ENCODE results near the gene SORL1.

The SORL1 gene

DNA sequence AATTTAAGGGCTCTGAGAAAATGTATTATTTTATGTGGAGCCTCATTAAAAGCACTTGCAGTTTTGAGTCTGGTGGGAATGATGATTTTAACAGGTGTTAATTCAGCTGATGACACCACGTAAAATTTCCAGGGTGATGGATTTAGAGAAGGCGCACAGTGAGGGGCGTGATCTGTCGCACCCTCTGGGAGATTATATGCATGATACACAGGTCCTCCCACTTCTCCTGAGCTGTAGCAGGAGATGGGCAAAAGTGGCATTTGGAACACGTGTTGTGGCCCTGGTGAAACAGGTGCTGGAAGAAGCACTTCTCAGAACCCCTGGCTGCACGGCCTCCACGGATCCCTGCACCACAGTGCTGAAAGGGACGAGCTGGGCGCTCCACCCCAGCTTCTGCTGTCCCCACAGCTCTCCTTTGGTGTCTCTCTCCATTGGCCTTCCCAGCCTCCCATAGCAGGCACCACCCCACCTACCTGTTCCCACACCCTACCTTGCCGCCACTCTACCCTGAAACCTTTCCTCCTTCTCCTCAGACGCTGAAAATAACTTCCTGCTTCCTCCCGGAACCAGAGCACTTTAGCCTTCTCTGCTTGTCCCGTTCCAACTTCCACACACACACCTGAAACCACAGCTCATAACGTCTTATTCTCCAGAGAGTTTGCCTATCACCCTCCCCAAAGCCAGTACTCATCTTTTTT is 6.9 kb upstream of the SORL1 start:
- TF ChIP-seq, protein P1, sequence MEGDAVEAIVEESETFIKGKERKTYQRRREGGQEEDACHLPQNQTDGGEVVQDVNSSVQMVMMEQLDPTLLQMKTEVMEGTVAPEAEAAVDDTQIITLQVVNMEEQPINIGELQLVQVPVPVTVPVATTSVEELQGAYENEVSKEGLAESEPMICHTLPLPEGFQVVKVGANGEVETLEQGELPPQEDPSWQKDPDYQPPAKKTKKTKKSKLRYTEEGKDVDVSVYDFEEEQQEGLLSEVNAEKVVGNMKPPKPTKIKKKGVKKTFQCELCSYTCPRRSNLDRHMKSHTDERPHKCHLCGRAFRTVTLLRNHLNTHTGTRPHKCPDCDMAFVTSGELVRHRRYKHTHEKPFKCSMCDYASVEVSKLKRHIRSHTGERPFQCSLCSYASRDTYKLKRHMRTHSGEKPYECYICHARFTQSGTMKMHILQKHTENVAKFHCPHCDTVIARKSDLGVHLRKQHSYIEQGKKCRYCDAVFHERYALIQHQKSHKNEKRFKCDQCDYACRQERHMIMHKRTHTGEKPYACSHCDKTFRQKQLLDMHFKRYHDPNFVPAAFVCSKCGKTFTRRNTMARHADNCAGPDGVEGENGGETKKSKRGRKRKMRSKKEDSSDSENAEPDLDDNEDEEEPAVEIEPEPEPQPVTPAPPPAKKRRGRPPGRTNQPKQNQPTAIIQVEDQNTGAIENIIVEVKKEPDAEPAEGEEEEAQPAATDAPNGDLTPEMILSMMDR (IDR thresholded peaks at IDR 0.05; ENCODE audit: low read depth, low read length): no peak
- no peak for DNase-seq (ENCODE audit: low read depth in 2 of 2)
- H3K4me3 ChIP-seq (replicated peaks in 1 of 2; ENCODE audit: low read depth in 2 of 2, low read length in 2 of 2): no peak overlapping the region

DNA sequence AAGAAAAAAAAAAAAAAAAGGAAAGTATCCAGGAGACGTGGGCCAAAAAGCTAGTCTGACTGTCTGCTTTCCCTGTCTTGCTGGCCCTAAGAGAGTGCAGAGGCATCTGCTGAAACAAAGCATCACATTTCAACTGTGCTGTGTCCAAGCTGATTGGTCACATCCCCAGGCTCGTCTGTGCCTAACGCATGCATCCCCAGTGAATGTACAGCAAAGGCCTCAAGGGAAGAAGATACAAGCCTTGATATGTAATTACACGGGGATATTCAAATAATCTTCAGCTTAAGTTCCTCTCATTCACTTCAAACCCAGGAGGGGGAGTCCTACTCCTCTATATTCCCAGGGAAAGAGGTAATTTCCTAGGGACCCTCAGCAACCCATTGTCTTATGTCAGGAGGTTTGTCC is 5.4 kb upstream of the SORL1 start:
- DNase-seq (ENCODE audit: low read depth in 2 of 2): peak in 1 of 2 donors; percentile 7

DNA sequence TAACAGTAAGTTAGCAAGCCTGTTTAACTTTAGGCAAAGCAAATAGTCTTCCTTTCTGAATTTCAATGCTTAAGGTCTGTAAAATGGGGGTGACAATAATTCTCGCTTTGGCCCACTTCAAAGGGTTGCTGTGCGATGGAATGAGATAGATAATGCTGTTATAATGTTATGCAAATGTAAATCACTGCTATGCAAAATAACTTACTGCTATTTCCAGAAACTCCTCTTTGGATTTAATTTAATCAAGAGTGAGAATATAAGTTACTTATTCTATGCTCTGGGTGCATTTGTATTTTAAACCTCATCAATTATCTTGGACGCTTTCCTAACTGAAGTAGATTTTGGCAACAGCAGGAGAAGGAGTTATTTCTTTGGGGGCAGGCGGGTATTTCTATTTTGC is 4.1 kb upstream of the SORL1 start:
- no peak overlapping the region for H3K4me3 ChIP-seq (replicated peaks in 1 of 2; ENCODE audit: low read depth in 2 of 2, low read length in 2 of 2)
- TF ChIP-seq, protein P1 (IDR thresholded peaks at IDR 0.05; ENCODE audit: low read depth, low read length): no peak
- no peak for DNase-seq (ENCODE audit: low read depth in 2 of 2)

More for the DNA sequence above, 5.4 kb upstream of the SORL1 start:
- H3K4me3 ChIP-seq (replicated peaks in 1 of 2; ENCODE audit: low read depth in 2 of 2, low read length in 2 of 2): no peak overlapping the region
- TF ChIP-seq, protein P1 (IDR thresholded peaks at IDR 0.05; ENCODE audit: low read depth, low read length): no peak

DNA sequence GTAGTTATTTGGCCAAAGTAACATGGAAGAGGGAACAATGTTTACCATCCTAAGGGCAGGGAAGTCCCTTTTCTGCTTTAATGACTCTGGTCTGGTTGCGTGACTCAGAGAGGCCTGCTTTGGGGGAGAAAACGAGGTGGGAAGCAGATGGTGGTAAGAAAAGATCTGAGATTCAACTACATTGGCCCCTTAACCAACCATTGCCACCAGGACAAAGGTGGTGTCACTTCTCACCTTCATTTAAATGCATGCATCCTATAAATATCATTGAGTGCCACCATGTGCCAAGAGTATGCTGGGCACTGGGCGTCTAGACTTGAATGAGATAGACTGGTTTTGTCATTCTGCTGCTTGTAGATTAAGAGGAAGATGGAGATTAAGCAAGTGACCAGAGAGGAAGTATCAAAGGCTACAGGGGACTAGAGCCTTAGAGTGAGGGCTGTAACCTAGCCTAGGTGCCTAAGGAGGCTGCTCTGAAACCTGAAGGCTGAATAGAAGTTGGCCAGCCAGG is 3.6 kb upstream of the SORL1 start:
- DNase-seq (ENCODE audit: low read depth in 2 of 2): no peak
- TF ChIP-seq, protein P1 (IDR thresholded peaks at IDR 0.05; ENCODE audit: low read depth, low read length): no peak
- H3K4me3 ChIP-seq (replicated peaks in 1 of 2; ENCODE audit: low read depth in 2 of 2, low read length in 2 of 2): no peak overlapping the region

DNA sequence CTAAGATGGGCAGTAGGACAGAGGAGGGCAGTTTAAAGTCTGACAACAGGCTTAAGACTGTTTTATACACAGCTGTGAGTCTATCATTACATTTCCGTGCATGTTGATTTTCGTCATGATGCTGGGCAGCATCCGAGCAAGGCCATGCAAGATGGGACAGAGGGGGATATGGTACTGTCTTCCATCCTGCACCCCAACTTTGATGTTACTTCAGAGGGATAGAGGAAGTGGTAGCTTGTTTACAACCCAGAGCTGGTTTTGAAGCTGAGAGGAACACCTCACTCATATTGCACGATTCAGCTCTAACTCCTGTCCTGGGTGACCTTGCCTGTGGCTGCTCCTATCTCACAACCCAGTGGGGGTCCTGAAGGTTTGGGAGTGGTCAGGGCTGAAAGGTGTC is 3.0 kb upstream of the SORL1 start:
- TF ChIP-seq, protein P1 (IDR thresholded peaks at IDR 0.05; ENCODE audit: low read depth, low read length): no peak
- H3K4me3 ChIP-seq (replicated peaks in 1 of 2; ENCODE audit: low read depth in 2 of 2, low read length in 2 of 2): no peak overlapping the region
- DNase-seq (ENCODE audit: low read depth in 2 of 2): no peak

DNA sequence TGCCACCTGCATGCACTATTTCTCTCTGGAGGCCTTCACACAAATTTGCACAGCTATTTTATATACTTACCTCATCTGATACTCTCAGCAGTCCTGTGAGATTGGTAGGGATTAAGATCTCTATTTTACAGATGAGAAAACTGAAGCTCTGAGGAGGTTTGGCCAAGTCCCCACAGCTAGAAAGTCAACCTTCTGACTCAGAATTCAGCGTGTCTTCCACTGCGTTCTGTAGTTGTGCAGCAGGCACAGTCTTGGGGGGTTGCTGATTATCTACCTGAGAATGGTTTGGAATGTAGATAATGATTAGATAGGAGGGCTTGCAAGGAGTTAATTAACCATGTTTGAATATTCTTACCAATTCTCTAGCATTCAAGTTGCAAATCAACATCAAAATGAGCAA is 2.5 kb upstream of the SORL1 start:
- DNase-seq (ENCODE audit: low read depth in 2 of 2): no peak

More for the DNA sequence above, 2.5 kb upstream of the SORL1 start:
- no peak overlapping the region for H3K4me3 ChIP-seq (replicated peaks in 1 of 2; ENCODE audit: low read depth in 2 of 2, low read length in 2 of 2)
- TF ChIP-seq, protein P1 (IDR thresholded peaks at IDR 0.05; ENCODE audit: low read depth, low read length): no peak

Data from cardiac fibroblast (primary cell).